Kidney tubule cell (primary cell): ENCODE measurements around the gene PDAP1.
"Not testable (repeated sequence)": the region's sequence is repeated elsewhere in the genome, so short reads cannot be mapped to it uniquely, and the experiment has no call there.

Source experiments
- DNase-seq: peaks from one replicate; pipeline ENCODE4 v3.0.0-alpha.2; 2018; ENCODE audit warnings: low spot score

PDAP1 gene

GRCh38 chr7:99395616-99396327, 12.6 kb downstream of the PDAP1 start:
- DNase-seq: no peak

GRCh38 chr7:99394188-99394502, 14.3 kb downstream of the PDAP1 start:
- DNase-seq: no peak

GRCh38 chr7:99393355-99394187, 14.8 kb downstream of the PDAP1 start:
- no peak for DNase-seq

GRCh38 chr7:99392659-99393354, 15.6 kb downstream of the PDAP1 start:
- peak; percentile 62 for DNase-seq

GRCh38 chr7:99392046-99392445, 16.4 kb downstream of the PDAP1 start:
- no peak for DNase-seq

GRCh38 chr7:99390941-99391602, 17.3 kb downstream of the PDAP1 start:
- no peak for DNase-seq

GRCh38 chr7:99389772-99390171, 18.6 kb downstream of the PDAP1 start:
- no peak for DNase-seq

GRCh38 chr7:99387912-99388311, 20.5 kb downstream of the PDAP1 start:
- no peak for DNase-seq

GRCh38 chr7:99387239-99387635, 21.2 kb downstream of the PDAP1 start:
- DNase-seq: not testable (repeated sequence)

GRCh38 chr7:99386584-99387238, 21.7 kb downstream of the PDAP1 start:
- DNase-seq: peak; percentile 44

- DNase-seq: no peak
Observed at GRCh38 chr7:99385564-99385963, 22.8 kb downstream of the PDAP1 start.

GRCh38 chr7:99384523-99384922, 23.9 kb downstream of the PDAP1 start:
- no peak for DNase-seq

- DNase-seq: no peak
Observed at GRCh38 chr7:99383791-99384370, 24.5 kb downstream of the PDAP1 start.

- DNase-seq: no peak
Observed at GRCh38 chr7:99383203-99383602, 25.2 kb downstream of the PDAP1 start.

GRCh38 chr7:99381664-99382075, 26.7 kb downstream of the PDAP1 start:
- no peak for DNase-seq

- DNase-seq: peak; percentile 68
Observed at GRCh38 chr7:99380823-99381663, 27.4 kb downstream of the PDAP1 start.

GRCh38 chr7:99380032-99380822, 28.2 kb downstream of the PDAP1 start:
- no peak for DNase-seq

GRCh38 chr7:99379693-99380031, 28.7 kb downstream of the PDAP1 start:
- not testable (repeated sequence) for DNase-seq

- peak; percentile 82 for DNase-seq
Observed at GRCh38 chr7:99379043-99379577, 29.3 kb downstream of the PDAP1 start.
